HG02884 (cell line): Measurements from ENCODE around the gene SCN2B.

ENCODE experiments used
- ATAC-seq: cut with Tn5 transposase; IDR thresholded peaks from one replicate; pipeline ENCODE4 v1.9.1; 2021; ENCODE audit warnings: mild to moderate bottlenecking, moderate library complexity; ENCODE audit not compliant: unreplicated experiment

SCN2B gene

GRCh38 chr11:118175993-118176777 is at the start of gene SCN2B:
Gene SCN2B (minus strand): TSS chr11:118176639. CDS start chr11:118176431, 208 bp downstream.
- ATAC-seq, result no peak

- no peak for ATAC-seq
Measured at GRCh38 chr11:118224511-118225188, 48.2 kb upstream of the SCN2B start, which contains the start of gene JAML. Gene JAML (minus strand): TSS chr11:118225011. CDS start chr11:118214866, 10,145 bp downstream.

- ATAC-seq, result no peak
Measured at GRCh38 chr11:118223992-118224391, 47.6 kb upstream of the SCN2B start.

GRCh38 chr11:118223570-118223969 is 47.1 kb upstream of the SCN2B start:
- ATAC-seq, result no peak

GRCh38 chr11:118222437-118222836 is 46.0 kb upstream of the SCN2B start:
- ATAC-seq, result no peak

- ATAC-seq, result no peak
Measured at GRCh38 chr11:118221419-118221818, 45.0 kb upstream of the SCN2B start.

- ATAC-seq, result no peak
Measured at GRCh38 chr11:118219732-118220131, 43.3 kb upstream of the SCN2B start.

GRCh38 chr11:118219244-118219643 is 42.8 kb upstream of the SCN2B start:
- no peak for ATAC-seq

- ATAC-seq, result no peak
Measured at GRCh38 chr11:118217575-118217974, 41.1 kb upstream of the SCN2B start.

GRCh38 chr11:118216621-118217481 is 40.4 kb upstream of the SCN2B start:
- ATAC-seq, result no peak

- ATAC-seq, result no peak
Measured at GRCh38 chr11:118215765-118216164, 39.3 kb upstream of the SCN2B start.

- ATAC-seq, result no peak
Measured at GRCh38 chr11:118215262-118215661, 38.8 kb upstream of the SCN2B start.

GRCh38 chr11:118214210-118214914 is 37.9 kb upstream of the SCN2B start:
- ATAC-seq, result no peak

- ATAC-seq, result no peak
Measured at GRCh38 chr11:118213781-118214180, 37.3 kb upstream of the SCN2B start.

- no peak for ATAC-seq
Measured at GRCh38 chr11:118213201-118213600, 36.8 kb upstream of the SCN2B start.

- ATAC-seq, result no peak
Measured at GRCh38 chr11:118212781-118213191, 36.3 kb upstream of the SCN2B start.

GRCh38 chr11:118212131-118212725 is 35.8 kb upstream of the SCN2B start:
- no peak for ATAC-seq

GRCh38 chr11:118211006-118211405 is 34.6 kb upstream of the SCN2B start:
- ATAC-seq, result no peak

- ATAC-seq, result no peak
Measured at GRCh38 chr11:118210323-118210722, 33.9 kb upstream of the SCN2B start.

GRCh38 chr11:118209033-118209432 is 32.6 kb upstream of the SCN2B start:
- no peak for ATAC-seq
